ENCODE results near the gene ACAD11.
A peak's percentile ranks its signal among the peaks of the same experiment; 100 is the strongest.

The ACAD11 gene

DNA sequence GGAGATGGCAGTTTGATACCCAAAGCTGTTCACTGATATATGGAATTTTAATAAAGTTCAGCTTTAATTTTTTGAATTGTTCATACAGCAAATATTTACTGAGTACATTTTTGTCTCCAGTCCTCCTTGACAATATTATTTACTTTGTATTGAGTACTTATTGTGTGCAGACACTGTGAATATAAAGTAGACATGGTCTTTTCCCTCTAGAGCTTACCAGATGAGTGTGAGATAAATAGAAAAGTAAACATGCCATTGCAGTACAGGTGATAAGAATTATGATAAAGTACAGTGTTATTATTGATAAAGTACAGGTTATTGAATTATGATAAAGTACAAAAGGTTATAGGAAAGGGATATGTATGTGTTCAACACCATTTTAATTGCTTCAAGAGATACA, 2.6 kb upstream of the ACAD11 start:
- no peaks in the 10 kb centered on the region for H3K9me3 ChIP-seq (ENCODE audit: low read length)
- H3K27ac ChIP-seq (ENCODE audit: low read depth, low read length) = no peak overlapping the region
- H3K9ac ChIP-seq (ENCODE audit: low read length) = no peak overlapping the region
- H3K4me3 ChIP-seq (ENCODE audit: low read depth in 1 of 2, low read length in 2 of 2) = no peak overlapping the region
- peaks cover 5% of the 10 kb centered on the region for H3K36me3 ChIP-seq (ENCODE audit: insufficient read depth, low read length)
- peaks cover 22% of the 10 kb centered on the region for H3K4me1 ChIP-seq (ENCODE audit: insufficient read depth, low read length)
- H3K27me3 ChIP-seq (ENCODE audit: control insufficient read depth in 1 of 2, insufficient read depth in 2 of 2, low read length in 2 of 2) = no peaks in the 10 kb centered on the region

GRCh38 chr3:132661101-132661500, 1.5 kb upstream of the ACAD11 start:
- Histone ChIP-seq H3K4me3 (ENCODE audit: low read depth in 1 of 2, low read length in 2 of 2) (peak overlapping the region; percentile 93 to 98), H3K27me3 (ENCODE audit: control insufficient read depth in 1 of 2, insufficient read depth in 2 of 2, low read length in 2 of 2) (no peaks in the 10 kb centered on the region), H3K9me3 (ENCODE audit: low read length) (no peaks in the 10 kb centered on the region), H3K27ac (ENCODE audit: low read depth, low read length) (peak overlapping the region; percentile 94), H3K4me1 (ENCODE audit: insufficient read depth, low read length) (peaks cover 22% of the 10 kb centered on the region), H3K9ac (ENCODE audit: low read length) (peak overlapping the region; percentile 89), H3K36me3 (ENCODE audit: insufficient read depth, low read length) (no peaks in the 10 kb centered on the region)

DNA sequence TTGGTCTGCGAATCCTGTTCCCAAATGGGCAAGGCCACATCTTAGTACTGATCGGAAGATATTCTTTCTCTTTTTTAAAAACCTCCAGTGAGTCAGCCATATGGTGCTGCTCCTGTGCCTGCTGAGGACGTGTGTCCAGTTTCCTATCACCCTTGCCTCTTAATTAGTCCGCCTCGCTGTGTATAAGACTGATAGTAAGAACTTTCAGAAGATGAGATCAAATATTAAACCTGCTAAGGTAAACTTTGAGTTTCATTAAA, 1.1 kb upstream of the ACAD11 start:
- Histone ChIP-seq H3K27ac (ENCODE audit: low read depth, low read length) (peak overlapping the region; percentile 94), H3K36me3 (ENCODE audit: insufficient read depth, low read length) (no peaks in the 10 kb centered on the region), H3K4me1 (ENCODE audit: insufficient read depth, low read length) (peaks cover 22% of the 10 kb centered on the region), H3K27me3 (ENCODE audit: control insufficient read depth in 1 of 2, insufficient read depth in 2 of 2, low read length in 2 of 2) (no peaks in the 10 kb centered on the region), H3K4me3 (ENCODE audit: low read depth in 1 of 2, low read length in 2 of 2) (peak overlapping the region; percentile 93 to 98), H3K9ac (ENCODE audit: low read length) (peak overlapping the region; percentile 89), H3K9me3 (ENCODE audit: low read length) (no peaks in the 10 kb centered on the region)

DNA sequence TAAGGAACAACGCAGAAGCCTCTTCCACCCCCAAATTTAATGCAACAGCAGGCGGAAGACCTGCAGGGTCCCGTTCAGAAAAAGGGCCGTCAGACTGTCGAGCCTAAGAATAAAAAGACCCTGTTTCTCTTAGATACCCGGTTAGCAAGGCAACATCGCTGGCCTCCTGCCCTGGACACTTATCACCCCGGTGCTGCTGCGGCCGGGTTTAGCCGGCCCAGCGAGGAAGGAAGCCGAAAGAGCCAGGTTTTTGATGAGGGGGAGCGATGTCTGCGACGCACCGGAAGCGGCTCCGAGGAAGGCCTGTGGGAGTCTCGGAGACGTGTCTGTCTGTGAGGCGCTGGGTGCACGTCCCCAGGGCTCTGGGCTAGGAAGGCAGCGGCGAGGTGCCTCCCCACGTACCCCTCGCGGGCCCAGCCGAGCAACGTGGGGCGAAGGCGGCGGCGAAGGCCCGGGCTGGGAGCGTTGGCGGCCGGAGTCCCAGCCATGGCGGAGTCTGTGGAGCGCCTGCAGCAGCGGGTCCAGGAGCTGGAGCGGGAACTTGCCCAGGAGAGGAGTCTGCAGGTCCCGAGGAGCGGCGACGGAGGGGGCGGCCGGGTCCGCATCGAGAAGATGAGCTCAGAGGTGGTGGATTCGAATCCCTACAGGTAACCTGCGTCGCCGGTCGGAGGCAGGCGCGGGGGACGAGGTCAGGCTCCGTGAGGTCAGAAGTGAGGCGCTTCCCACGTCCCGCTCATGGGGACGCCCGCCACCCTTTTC, 622 bp upstream of the ACAD11 start, which contains the start of gene UBA5:
UBA5 (plus strand) TSS at position 278 of the 759 bp plus-strand sequence; CDS start at position 487, 209 bp downstream.
- H3K36me3 ChIP-seq (ENCODE audit: insufficient read depth, low read length) = no peaks in the 10 kb centered on the region
- peaks cover 22% of the 10 kb centered on the region for H3K4me1 ChIP-seq (ENCODE audit: insufficient read depth, low read length)
- peak within 1 kb of the TSS; percentile 89 for H3K9ac ChIP-seq (ENCODE audit: low read length)
- H3K27ac ChIP-seq (ENCODE audit: low read depth, low read length) = peak within 1 kb of the TSS; percentile 94
- H3K4me3 ChIP-seq (ENCODE audit: low read depth in 1 of 2, low read length in 2 of 2) = peak within 1 kb of the TSS; percentile 93 to 98
- no peaks in the 10 kb centered on the region for H3K27me3 ChIP-seq (ENCODE audit: control insufficient read depth in 1 of 2, insufficient read depth in 2 of 2, low read length in 2 of 2)
- H3K9me3 ChIP-seq (ENCODE audit: low read length) = no peaks in the 10 kb centered on the region

- Histone ChIP-seq H3K4me1 (ENCODE audit: insufficient read depth, low read length) (peaks cover 22% of the 10 kb centered on the region), H3K4me3 (ENCODE audit: low read depth in 1 of 2, low read length in 2 of 2) (peak overlapping the region; percentile 93 to 98), H3K27ac (ENCODE audit: low read depth, low read length) (peak overlapping the region; percentile 94), H3K9ac (ENCODE audit: low read length) (peak overlapping the region; percentile 89), H3K9me3 (ENCODE audit: low read length) (no peaks in the 10 kb centered on the region), H3K27me3 (ENCODE audit: control insufficient read depth in 1 of 2, insufficient read depth in 2 of 2, low read length in 2 of 2) (no peaks in the 10 kb centered on the region), H3K36me3 (ENCODE audit: insufficient read depth, low read length) (no peaks in the 10 kb centered on the region)
Observed at GRCh38 chr3:132659000-132659364, 627 bp downstream of the ACAD11 start.

GRCh38 chr3:132657869-132658747, 1.5 kb downstream of the ACAD11 start:
- peak overlapping the region; percentile 89 for H3K9ac ChIP-seq (ENCODE audit: low read length)
- no peaks in the 10 kb centered on the region for H3K9me3 ChIP-seq (ENCODE audit: low read length)
- no peaks in the 10 kb centered on the region for H3K27me3 ChIP-seq (ENCODE audit: control insufficient read depth in 1 of 2, insufficient read depth in 2 of 2, low read length in 2 of 2)
- H3K36me3 ChIP-seq (ENCODE audit: insufficient read depth, low read length) = no peaks in the 10 kb centered on the region
- H3K27ac ChIP-seq (ENCODE audit: low read depth, low read length) = no peak overlapping the region
- H3K4me3 ChIP-seq (ENCODE audit: low read depth in 1 of 2, low read length in 2 of 2) = peak overlapping the region in 1 of 2 donors; percentile 98
- peaks cover 22% of the 10 kb centered on the region for H3K4me1 ChIP-seq (ENCODE audit: insufficient read depth, low read length)

- Histone ChIP-seq H3K4me3 (ENCODE audit: low read depth in 1 of 2, low read length in 2 of 2) (no peak overlapping the region), H3K27me3 (ENCODE audit: control insufficient read depth in 1 of 2, insufficient read depth in 2 of 2, low read length in 2 of 2) (no peaks in the 10 kb centered on the region), H3K27ac (ENCODE audit: low read depth, low read length) (no peak overlapping the region), H3K9ac (ENCODE audit: low read length) (no peak overlapping the region), H3K9me3 (ENCODE audit: low read length) (no peaks in the 10 kb centered on the region), H3K36me3 (ENCODE audit: insufficient read depth, low read length) (no peaks in the 10 kb centered on the region), H3K4me1 (ENCODE audit: insufficient read depth, low read length) (peaks cover 7% of the 10 kb centered on the region)
Observed at GRCh38 chr3:132655471-132655870, 4.1 kb downstream of the ACAD11 start.

DNA sequence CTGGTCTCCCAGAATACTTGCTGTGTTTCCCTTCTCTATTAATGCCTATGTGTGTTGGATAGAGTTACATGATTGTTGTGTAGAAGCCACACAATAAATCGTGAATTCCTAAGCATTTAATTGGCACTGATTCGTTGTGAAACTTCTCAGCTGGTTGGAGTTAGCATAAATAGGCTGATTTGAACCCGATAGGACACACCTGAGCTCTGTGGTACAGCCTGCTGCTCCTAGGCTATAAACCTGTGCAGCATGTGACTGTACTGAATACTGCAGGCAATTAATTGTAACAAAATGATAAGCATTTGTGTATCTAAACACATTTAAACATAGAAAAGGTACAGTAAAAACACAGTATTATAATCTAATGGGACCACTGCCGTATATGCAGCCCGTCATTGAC, 4.9 kb downstream of the ACAD11 start:
- H3K9me3 ChIP-seq (ENCODE audit: low read length) = no peaks in the 10 kb centered on the region
- no peaks in the 10 kb centered on the region for H3K36me3 ChIP-seq (ENCODE audit: insufficient read depth, low read length)
- H3K4me3 ChIP-seq (ENCODE audit: low read depth in 1 of 2, low read length in 2 of 2) = no peak overlapping the region
- peaks cover 7% of the 10 kb centered on the region for H3K4me1 ChIP-seq (ENCODE audit: insufficient read depth, low read length)
- H3K27me3 ChIP-seq (ENCODE audit: control insufficient read depth in 1 of 2, insufficient read depth in 2 of 2, low read length in 2 of 2) = no peaks in the 10 kb centered on the region
- H3K27ac ChIP-seq (ENCODE audit: low read depth, low read length) = no peak overlapping the region
- H3K9ac ChIP-seq (ENCODE audit: low read length) = no peak overlapping the region

DNA sequence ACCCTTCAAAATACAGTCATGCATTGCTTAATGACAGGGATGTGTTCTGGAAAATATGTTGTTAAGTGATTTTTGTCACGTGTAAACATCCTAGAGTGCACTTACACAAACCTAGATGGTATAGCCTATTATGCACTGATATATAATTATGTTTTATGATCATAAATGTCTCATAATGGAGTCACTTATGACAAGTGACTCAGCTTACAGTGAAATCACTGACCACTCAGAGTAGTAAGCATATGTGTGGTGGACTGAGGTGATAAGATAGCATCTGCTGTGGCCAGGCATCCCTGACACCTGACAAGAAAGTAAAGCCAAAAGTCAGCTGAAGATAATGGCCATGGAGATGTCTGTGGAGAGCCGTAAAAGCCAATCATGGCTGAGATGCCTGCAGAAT, 5.4 kb downstream of the ACAD11 start:
- H3K27me3 ChIP-seq (ENCODE audit: control insufficient read depth in 1 of 2, insufficient read depth in 2 of 2, low read length in 2 of 2) = no peaks in the 10 kb centered on the region
- H3K9ac ChIP-seq (ENCODE audit: low read length) = no peak overlapping the region
- H3K4me1 ChIP-seq (ENCODE audit: insufficient read depth, low read length) = peaks cover 7% of the 10 kb centered on the region
- no peaks in the 10 kb centered on the region for H3K36me3 ChIP-seq (ENCODE audit: insufficient read depth, low read length)
- H3K4me3 ChIP-seq (ENCODE audit: low read depth in 1 of 2, low read length in 2 of 2) = no peak overlapping the region
- H3K27ac ChIP-seq (ENCODE audit: low read depth, low read length) = no peak overlapping the region
- H3K9me3 ChIP-seq (ENCODE audit: low read length) = no peaks in the 10 kb centered on the region

DNA sequence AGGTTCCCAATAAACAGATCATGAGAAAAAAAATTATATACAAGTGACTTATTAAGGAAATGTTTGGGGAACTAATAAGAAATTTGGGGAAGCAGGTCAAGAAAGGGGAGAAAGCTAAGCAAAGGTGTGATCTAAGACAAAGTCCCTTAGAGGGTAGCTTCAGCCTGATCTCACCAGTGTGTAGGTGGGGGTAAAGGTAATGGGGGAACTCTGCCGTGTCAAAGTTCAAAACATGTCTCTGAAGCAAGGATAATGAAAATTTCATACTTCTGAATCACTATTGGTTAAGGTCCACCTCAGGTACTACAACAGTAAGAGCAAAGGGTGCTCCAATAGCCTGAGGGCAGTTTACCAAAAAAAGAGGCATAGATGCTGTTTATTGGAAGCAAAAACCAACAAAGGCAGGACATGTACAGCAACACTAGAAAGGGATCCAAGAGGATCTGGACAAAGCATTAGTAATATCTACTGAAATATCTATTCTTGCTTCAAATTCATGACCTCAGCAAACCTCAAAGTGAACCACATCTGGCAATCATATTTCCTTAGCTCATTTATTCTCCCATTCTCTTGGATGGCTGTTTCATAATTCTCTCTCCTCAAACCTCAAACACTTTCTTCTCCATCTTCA, 6.9 kb downstream of the ACAD11 start:
- Histone ChIP-seq H3K27me3 (ENCODE audit: control insufficient read depth in 1 of 2, insufficient read depth in 2 of 2, low read length in 2 of 2) (no peaks in the 10 kb centered on the region), H3K9ac (ENCODE audit: low read length) (no peak overlapping the region), H3K9me3 (ENCODE audit: low read length) (no peaks in the 10 kb centered on the region), H3K4me3 (ENCODE audit: low read depth in 1 of 2, low read length in 2 of 2) (no peak overlapping the region), H3K36me3 (ENCODE audit: insufficient read depth, low read length) (no peaks in the 10 kb centered on the region), H3K4me1 (ENCODE audit: insufficient read depth, low read length) (no peaks in the 10 kb centered on the region), H3K27ac (ENCODE audit: low read depth, low read length) (no peak overlapping the region)

GRCh38 chr3:132650153-132650552, 9.5 kb downstream of the ACAD11 start:
- Histone ChIP-seq H3K9ac (ENCODE audit: low read length) (no peak overlapping the region), H3K27ac (ENCODE audit: low read depth, low read length) (no peak overlapping the region), H3K4me1 (ENCODE audit: insufficient read depth, low read length) (no peaks in the 10 kb centered on the region), H3K36me3 (ENCODE audit: insufficient read depth, low read length) (no peaks in the 10 kb centered on the region), H3K4me3 (ENCODE audit: low read depth in 1 of 2, low read length in 2 of 2) (no peak overlapping the region), H3K27me3 (ENCODE audit: control insufficient read depth in 1 of 2, insufficient read depth in 2 of 2, low read length in 2 of 2) (no peaks in the 10 kb centered on the region), H3K9me3 (ENCODE audit: low read length) (no peaks in the 10 kb centered on the region)
